Measurements from ENCODE around the gene PREP.
"Not testable (repeated sequence)": the region's sequence is repeated elsewhere in the genome, so short reads cannot be mapped to it uniquely, and the experiment has no call there.

PREP gene

DNA sequence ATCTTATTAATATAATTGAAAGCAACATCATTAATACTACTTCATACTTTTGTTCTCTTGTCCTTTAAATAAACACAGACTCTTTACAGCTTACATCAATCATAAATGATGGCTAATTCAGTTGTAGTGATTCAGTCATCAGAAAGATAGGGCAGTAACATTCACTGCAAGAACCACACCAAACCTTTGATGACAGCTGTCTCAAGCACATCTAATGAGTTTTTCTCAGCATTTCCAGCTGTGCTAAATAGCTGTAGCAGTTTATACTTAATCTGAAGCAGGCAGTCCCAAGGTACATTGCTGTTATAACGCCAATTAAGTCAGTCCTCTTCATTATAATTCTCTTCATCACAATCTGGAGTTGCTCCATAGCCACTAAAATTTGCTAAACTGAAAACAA is 45.7 kb downstream of the PREP start:
- TF ChIP-seq, protein P1, sequence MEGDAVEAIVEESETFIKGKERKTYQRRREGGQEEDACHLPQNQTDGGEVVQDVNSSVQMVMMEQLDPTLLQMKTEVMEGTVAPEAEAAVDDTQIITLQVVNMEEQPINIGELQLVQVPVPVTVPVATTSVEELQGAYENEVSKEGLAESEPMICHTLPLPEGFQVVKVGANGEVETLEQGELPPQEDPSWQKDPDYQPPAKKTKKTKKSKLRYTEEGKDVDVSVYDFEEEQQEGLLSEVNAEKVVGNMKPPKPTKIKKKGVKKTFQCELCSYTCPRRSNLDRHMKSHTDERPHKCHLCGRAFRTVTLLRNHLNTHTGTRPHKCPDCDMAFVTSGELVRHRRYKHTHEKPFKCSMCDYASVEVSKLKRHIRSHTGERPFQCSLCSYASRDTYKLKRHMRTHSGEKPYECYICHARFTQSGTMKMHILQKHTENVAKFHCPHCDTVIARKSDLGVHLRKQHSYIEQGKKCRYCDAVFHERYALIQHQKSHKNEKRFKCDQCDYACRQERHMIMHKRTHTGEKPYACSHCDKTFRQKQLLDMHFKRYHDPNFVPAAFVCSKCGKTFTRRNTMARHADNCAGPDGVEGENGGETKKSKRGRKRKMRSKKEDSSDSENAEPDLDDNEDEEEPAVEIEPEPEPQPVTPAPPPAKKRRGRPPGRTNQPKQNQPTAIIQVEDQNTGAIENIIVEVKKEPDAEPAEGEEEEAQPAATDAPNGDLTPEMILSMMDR (IDR thresholded peaks at IDR 0.05; ENCODE audit: insufficient read depth, low read length, poor library complexity, severe bottlenecking): no peak
- H3K4me3 ChIP-seq (replicated peaks; ENCODE audit: low read depth, low read length): no peak overlapping the region
- H3K36me3 ChIP-seq (ENCODE audit: control insufficient read depth, insufficient read depth, low read length): peaks cover 5% of the 10 kb centered on the region
- no peak for DNase-seq (ENCODE audit: extremely low read depth, insufficient read length)
- H3K27me3 ChIP-seq (replicated peaks; ENCODE audit: control insufficient read depth, insufficient read depth, low read length): no peaks in the 10 kb centered on the region

DNA sequence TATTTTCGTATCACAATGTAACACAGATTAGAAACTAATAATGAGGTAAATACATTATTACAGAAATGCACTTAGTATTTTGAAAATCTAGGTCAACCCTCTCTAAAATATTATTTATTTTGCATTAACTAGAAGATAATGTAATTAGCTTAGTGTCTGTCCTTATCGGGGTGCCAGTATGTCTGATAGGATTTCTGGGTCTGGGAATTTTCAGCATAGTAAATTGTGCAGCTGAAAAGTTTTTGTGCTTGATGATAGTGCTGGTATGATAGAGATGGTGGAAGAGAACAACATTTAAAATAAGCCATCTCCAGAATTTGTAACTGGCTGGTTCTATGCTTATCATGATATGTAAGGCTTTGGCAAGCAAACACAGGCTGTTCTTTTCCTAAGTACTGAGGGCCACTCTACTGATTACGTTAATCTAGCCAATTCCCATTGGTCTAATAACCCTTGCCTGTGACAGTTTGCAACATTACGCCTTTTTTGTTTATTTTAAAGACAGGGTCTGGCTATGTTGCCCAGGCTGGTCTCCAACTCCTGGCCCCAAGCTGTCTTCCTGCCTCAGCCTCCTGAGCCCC is 50.8 kb downstream of the PREP start:
- Histone ChIP-seq H3K27me3 (replicated peaks; ENCODE audit: control insufficient read depth, insufficient read depth, low read length) (no peaks in the 10 kb centered on the region), H3K4me3 (replicated peaks; ENCODE audit: low read depth, low read length) (no peak overlapping the region), H3K36me3 (ENCODE audit: control insufficient read depth, insufficient read depth, low read length) (peaks cover 4% of the 10 kb centered on the region)
- TF ChIP-seq, protein P1 (IDR thresholded peaks at IDR 0.05; ENCODE audit: insufficient read depth, low read length, poor library complexity, severe bottlenecking): no peak
- no peak for DNase-seq (ENCODE audit: extremely low read depth, insufficient read length)

DNA sequence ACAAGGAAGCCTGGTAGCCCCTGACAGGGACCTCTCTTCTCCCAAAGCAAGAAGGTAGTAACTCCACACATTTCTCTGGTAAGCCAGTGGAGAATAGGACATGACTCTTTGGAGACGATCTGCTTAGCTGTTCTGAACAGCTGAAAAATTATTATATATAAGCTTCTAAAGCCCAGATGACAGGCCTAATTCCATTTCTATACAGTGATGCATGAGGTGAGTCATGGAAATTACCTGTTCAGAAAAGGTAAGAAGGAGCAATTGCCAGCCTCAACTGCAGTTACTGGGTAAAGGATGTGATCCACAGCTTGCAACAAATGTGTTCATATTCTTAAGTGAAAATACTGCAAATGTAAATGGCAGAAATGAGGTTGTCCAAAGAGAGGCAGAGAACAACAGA is 54.0 kb downstream of the PREP start:
- no peak for DNase-seq (ENCODE audit: extremely low read depth, insufficient read length)
- TF ChIP-seq, protein P1 (IDR thresholded peaks at IDR 0.05; ENCODE audit: insufficient read depth, low read length, poor library complexity, severe bottlenecking): no peak
- H3K36me3 ChIP-seq (ENCODE audit: control insufficient read depth, insufficient read depth, low read length): peaks cover 4% of the 10 kb centered on the region
- H3K4me3 ChIP-seq (replicated peaks; ENCODE audit: low read depth, low read length): no peak overlapping the region
- no peaks in the 10 kb centered on the region for H3K27me3 ChIP-seq (replicated peaks; ENCODE audit: control insufficient read depth, insufficient read depth, low read length)

DNA sequence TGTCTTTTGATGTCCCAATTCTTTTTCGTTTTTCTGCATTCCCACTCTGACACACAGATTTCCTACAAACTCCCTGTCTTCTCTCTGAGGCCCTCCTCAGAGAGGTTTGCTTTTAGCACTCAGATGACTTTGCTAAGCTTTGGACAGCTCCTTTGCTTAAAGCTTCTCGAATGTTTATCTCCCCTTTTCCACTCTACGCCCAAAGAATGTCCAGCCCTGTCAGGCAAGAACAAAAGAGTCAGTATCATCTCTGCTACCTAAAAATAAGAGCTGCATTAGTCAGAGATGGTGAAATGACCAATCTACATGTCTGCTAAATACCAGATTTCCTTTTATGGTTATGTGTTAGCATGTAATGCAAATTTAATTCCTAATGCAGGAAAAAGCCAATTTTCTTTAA is 56.8 kb downstream of the PREP start:
- Histone ChIP-seq H3K36me3 (ENCODE audit: control insufficient read depth, insufficient read depth, low read length) (peaks cover 2% of the 10 kb centered on the region), H3K4me3 (replicated peaks; ENCODE audit: low read depth, low read length) (no peak overlapping the region), H3K27me3 (replicated peaks; ENCODE audit: control insufficient read depth, insufficient read depth, low read length) (no peaks in the 10 kb centered on the region)
- TF ChIP-seq, protein P1 (IDR thresholded peaks at IDR 0.05; ENCODE audit: insufficient read depth, low read length, poor library complexity, severe bottlenecking): no peak
- DNase-seq (ENCODE audit: extremely low read depth, insufficient read length): no peak

DNA sequence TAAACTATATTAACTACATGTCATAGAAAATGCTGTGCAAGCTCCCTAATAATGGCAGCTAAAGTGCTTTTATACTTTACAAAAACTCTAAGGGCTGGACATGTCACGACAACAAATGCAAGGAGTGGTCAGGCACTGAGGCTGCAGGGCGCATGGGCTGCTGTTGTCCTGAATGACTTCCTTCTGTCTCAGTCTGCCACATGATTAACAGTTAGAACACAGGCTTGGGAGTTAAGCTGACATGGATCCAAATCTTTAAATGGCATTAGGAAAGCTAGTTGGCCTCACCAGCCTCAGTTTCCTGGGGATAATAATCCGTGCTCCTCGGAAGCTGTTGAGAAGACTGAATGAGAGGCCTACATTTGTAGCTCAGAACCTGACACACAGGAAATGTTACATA is 57.4 kb downstream of the PREP start:
- peaks cover 2% of the 10 kb centered on the region for H3K36me3 ChIP-seq (ENCODE audit: control insufficient read depth, insufficient read depth, low read length)
- TF ChIP-seq, protein P1 (IDR thresholded peaks at IDR 0.05; ENCODE audit: insufficient read depth, low read length, poor library complexity, severe bottlenecking): no peak

DNA sequence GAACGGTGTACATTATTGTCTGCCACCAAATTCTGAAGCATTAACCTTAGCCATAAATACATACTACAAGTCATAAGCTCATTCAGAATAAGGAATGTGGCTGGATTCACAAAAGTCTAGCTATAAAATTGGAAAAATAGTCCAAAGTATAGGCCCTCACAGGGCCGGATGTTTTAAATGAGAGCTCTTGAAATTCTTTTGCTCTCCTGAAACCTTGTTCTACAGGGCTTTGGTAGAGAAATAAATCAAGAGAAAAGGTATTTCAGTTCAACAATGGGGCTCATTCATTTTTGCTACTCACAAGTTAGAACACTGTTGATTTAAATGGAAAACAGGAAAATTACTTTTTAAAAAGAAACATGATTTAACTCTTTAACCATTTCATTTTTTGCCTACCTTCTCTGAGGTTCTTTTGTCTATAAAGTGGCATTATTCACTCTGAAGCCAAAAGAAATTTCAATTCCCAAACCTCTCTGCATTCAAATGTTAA is 58.0 kb downstream of the PREP start:
- TF ChIP-seq, protein P1 (IDR thresholded peaks at IDR 0.05; ENCODE audit: insufficient read depth, low read length, poor library complexity, severe bottlenecking): no peak
- Histone ChIP-seq H3K27me3 (replicated peaks; ENCODE audit: control insufficient read depth, insufficient read depth, low read length) (no peaks in the 10 kb centered on the region), H3K36me3 (ENCODE audit: control insufficient read depth, insufficient read depth, low read length) (peaks cover 2% of the 10 kb centered on the region), H3K4me3 (replicated peaks; ENCODE audit: low read depth, low read length) (no peak overlapping the region)
- no peak for DNase-seq (ENCODE audit: extremely low read depth, insufficient read length)

More for the DNA sequence above, 57.4 kb downstream of the PREP start:
- no peak overlapping the region for H3K4me3 ChIP-seq (replicated peaks; ENCODE audit: low read depth, low read length)
- DNase-seq (ENCODE audit: extremely low read depth, insufficient read length): no peak
- H3K27me3 ChIP-seq (replicated peaks; ENCODE audit: control insufficient read depth, insufficient read depth, low read length): no peaks in the 10 kb centered on the region

DNA sequence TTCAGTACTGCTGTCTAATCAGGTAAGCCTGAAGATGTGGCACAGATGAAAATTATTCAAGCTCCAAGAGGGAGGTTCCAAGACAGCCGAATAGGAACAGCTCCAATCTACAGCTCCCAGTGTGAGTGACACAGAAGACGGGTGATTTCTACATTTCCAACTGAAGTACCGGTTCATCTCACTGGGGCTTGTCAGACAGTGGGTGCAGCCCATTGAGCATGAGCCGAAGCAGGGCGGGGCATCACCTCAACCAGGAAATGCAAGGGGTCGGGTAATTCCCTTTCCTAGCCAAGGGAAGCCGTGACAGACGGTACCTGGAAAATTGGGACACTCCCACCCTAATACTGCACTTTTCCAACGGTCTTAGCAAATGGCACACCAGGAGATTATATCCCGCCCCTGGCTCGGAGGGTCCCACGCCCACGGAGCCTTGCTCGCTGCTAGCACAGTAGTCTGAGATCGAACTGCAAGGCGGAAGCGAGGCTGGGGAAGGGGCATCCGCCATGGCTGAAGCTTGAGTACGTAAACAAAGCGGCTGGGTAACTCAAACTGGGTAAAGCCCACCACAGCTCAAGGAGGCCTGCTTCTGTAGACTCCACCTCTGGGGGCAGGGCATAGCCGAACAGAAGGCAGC is 64.4 kb downstream of the PREP start:
- H3K36me3 ChIP-seq (ENCODE audit: control insufficient read depth, insufficient read depth, low read length); H3K4me3 ChIP-seq (replicated peaks; ENCODE audit: low read depth, low read length); H3K27me3 ChIP-seq (replicated peaks; ENCODE audit: control insufficient read depth, insufficient read depth, low read length); DNase-seq (ENCODE audit: extremely low read depth, insufficient read length): not testable (repeated sequence)
